K562 (cell line): ENCODE data around the gene SPAG9. TPM values are rescaled to one million over a fixed set of nuclear protein-coding genes. Genes with fewer than 3 reads are reported as not detected.
A peak's percentile ranks its signal among the peaks of the same experiment; 100 is the strongest.

ENCODE experiments used
- KAT2B ChIP-seq: IDR thresholded peaks from one replicate; pipeline ENCODE4 v1.6.1; 2012; ENCODE audit warnings: low read depth, mild to moderate bottlenecking, control low read depth, inconsistent platforms, low read length, moderate library complexity
- KLF1 ChIP-seq: fragments of 450-650 bp; IDR thresholded peaks from 2 replicates; pipeline ENCODE4 v1.6.1; 2016; ENCODE audit warnings: missing genetic modification characterization, missing compliant biosample characterization
- PTRF ChIP-seq: fragments of 450-650 bp; IDR thresholded peaks from 2 replicates; pipeline ENCODE4 v1.6.1; 2016; ENCODE audit warnings: mild to moderate bottlenecking, missing genetic modification characterization, missing compliant biosample characterization
- RCOR1 ChIP-seq, 2 experiments: IDR thresholded peaks; 2 replicates each; pipeline ENCODE4 v1.6.1; 2012; ENCODE audit warnings: low read depth in 2 of 2, low read length in 2 of 2, borderline replicate concordance in 1 of 2, improper control_type of control experiment in 1 of 2
- RFX1 ChIP-seq: fragments of 450-650 bp; IDR thresholded peaks from 2 replicates; pipeline ENCODE4 v1.6.1; 2016; ENCODE audit warnings: mild to moderate bottlenecking, moderate library complexity
- SETDB1 ChIP-seq: IDR thresholded peaks from one replicate; pipeline ENCODE4 v1.6.1; 2012; ENCODE audit warnings: low read length, control low read depth, inconsistent platforms
- SIRT6 ChIP-seq: IDR thresholded peaks from one replicate; pipeline ENCODE4 v1.6.1; 2012; ENCODE audit warnings: low read depth, mild to moderate bottlenecking, control low read depth, inconsistent platforms, low read length, moderate library complexity
- TAF1 ChIP-seq: IDR thresholded peaks from 2 replicates; pipeline ENCODE4 v1.6.1; 2011; ENCODE audit warnings: mild to moderate bottlenecking, low read length, moderate library complexity; ENCODE audit not compliant: insufficient read depth, control insufficient read depth, severe bottlenecking; ENCODE audit errors: extremely low read depth
- ZNF175 ChIP-seq: fragments of 200-800 bp; sonication (Bioruptor generic); IDR thresholded peaks from 2 replicates; pipeline ENCODE4 v1.6.1; 2016; ENCODE audit warnings: low read depth, mild to moderate bottlenecking, missing genetic modification characterization, missing compliant biosample characterization
- polyA plus RNA-seq, 8 experiments: library from polyadenylated mRNA; depleted of rRNA in 4 of 8; stranded (reverse) in 5 of 8; unstranded in 3 of 8; fragments of >200 nt; fragmentation: Nextera tagmentation in 2 of 8; fragmentation: Illumina TruSeq in 1 of 8; extraction: Ambion mirVana in 2 of 8; extraction: Trizol in 1 of 8; gene quantifications; 2 replicates each; pipeline versions ENCODE4 v1.2.1 to v1.2.3, GENCODE V29; 2011 to 2014; ENCODE audit warnings: inconsistent platforms in 1 of 8, missing spikeins in 1 of 8
- total RNA-seq, 7 experiments: library from RNA; depleted of rRNA in 6 of 7; stranded (reverse); fragments of >200 nt in 6 of 7; fragmentation: Illumina TruSeq in 2 of 7; extraction: Trizol in 2 of 7; gene quantifications; 2 replicates each; pipeline versions ENCODE4 v1.2.1 to v1.2.3, GENCODE V29; 2011 to 2021; ENCODE audit warnings: low replicate concordance in 1 of 7
- TF ChIP-seq, protein P1 (sequence below): fragments of 450-650 bp; IDR thresholded peaks from 2 replicates; pipeline ENCODE4 v1.6.1; 2016; ENCODE audit warnings: mild to moderate bottlenecking, moderate library complexity
- TF ChIP-seq, protein P2 (sequence below): IDR thresholded peaks from 2 replicates; pipeline ENCODE4 v1.6.1; 2016; ENCODE audit warnings: missing genetic modification characterization, missing compliant biosample characterization
- TF ChIP-seq, protein P3 (sequence below): fragments of 250-450 bp; sonication (Bioruptor Pico); IDR thresholded peaks from 2 replicates; pipeline ENCODE4 v1.8.0; 2022; ENCODE audit warnings: moderate library complexity, mild to moderate bottlenecking, inconsistent platforms

Gene SPAG9
- total and polyA plus RNA-seq, 9 of the 15 experiments (the other 6 are each of a cell fraction or from before 2014, with no cell fraction given), result 12.2 to 99.2 (median 58.2) TPM

DNA sequence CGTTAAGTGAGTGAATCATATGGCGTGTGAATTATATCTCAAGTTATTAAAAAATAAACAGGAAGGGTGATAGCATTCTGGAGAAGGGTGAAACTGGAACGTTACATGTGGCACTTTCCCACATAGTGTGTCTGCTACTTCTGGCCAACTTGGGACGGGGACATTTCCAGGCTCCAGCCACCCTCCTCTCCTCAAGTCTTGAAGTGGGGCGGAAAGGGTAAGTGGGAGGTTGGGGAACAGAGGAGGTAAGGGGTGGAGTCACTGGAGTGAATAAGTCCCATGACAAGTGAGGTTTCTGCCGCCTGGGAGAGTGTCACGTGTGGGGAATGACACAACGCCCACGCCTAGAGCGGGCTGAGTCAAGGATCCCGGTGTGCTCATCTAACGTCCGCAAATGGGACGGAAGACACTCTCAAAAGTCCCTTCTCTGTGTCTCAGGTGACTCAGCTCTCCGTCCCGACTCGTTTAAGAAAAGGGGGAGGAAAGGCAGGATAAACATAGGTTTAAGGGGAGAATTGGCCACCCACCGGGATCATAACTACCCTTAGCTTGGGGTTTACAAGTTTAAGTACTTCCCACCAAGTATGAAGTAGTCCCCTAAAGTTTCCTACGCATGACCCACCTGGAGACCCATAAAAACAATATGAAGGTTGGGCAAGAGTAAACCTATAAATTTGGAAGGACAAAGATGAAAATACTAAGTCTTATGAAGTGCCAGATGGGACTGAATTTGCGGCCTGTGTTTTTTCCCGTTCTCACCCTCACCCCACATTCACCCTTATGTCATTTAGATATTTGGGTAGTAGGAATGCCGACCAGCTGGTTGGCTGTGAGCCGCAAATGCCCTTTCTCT is 1.2 kb upstream of the SPAG9 start (continued):
- TF ChIP-seq, protein P1, sequence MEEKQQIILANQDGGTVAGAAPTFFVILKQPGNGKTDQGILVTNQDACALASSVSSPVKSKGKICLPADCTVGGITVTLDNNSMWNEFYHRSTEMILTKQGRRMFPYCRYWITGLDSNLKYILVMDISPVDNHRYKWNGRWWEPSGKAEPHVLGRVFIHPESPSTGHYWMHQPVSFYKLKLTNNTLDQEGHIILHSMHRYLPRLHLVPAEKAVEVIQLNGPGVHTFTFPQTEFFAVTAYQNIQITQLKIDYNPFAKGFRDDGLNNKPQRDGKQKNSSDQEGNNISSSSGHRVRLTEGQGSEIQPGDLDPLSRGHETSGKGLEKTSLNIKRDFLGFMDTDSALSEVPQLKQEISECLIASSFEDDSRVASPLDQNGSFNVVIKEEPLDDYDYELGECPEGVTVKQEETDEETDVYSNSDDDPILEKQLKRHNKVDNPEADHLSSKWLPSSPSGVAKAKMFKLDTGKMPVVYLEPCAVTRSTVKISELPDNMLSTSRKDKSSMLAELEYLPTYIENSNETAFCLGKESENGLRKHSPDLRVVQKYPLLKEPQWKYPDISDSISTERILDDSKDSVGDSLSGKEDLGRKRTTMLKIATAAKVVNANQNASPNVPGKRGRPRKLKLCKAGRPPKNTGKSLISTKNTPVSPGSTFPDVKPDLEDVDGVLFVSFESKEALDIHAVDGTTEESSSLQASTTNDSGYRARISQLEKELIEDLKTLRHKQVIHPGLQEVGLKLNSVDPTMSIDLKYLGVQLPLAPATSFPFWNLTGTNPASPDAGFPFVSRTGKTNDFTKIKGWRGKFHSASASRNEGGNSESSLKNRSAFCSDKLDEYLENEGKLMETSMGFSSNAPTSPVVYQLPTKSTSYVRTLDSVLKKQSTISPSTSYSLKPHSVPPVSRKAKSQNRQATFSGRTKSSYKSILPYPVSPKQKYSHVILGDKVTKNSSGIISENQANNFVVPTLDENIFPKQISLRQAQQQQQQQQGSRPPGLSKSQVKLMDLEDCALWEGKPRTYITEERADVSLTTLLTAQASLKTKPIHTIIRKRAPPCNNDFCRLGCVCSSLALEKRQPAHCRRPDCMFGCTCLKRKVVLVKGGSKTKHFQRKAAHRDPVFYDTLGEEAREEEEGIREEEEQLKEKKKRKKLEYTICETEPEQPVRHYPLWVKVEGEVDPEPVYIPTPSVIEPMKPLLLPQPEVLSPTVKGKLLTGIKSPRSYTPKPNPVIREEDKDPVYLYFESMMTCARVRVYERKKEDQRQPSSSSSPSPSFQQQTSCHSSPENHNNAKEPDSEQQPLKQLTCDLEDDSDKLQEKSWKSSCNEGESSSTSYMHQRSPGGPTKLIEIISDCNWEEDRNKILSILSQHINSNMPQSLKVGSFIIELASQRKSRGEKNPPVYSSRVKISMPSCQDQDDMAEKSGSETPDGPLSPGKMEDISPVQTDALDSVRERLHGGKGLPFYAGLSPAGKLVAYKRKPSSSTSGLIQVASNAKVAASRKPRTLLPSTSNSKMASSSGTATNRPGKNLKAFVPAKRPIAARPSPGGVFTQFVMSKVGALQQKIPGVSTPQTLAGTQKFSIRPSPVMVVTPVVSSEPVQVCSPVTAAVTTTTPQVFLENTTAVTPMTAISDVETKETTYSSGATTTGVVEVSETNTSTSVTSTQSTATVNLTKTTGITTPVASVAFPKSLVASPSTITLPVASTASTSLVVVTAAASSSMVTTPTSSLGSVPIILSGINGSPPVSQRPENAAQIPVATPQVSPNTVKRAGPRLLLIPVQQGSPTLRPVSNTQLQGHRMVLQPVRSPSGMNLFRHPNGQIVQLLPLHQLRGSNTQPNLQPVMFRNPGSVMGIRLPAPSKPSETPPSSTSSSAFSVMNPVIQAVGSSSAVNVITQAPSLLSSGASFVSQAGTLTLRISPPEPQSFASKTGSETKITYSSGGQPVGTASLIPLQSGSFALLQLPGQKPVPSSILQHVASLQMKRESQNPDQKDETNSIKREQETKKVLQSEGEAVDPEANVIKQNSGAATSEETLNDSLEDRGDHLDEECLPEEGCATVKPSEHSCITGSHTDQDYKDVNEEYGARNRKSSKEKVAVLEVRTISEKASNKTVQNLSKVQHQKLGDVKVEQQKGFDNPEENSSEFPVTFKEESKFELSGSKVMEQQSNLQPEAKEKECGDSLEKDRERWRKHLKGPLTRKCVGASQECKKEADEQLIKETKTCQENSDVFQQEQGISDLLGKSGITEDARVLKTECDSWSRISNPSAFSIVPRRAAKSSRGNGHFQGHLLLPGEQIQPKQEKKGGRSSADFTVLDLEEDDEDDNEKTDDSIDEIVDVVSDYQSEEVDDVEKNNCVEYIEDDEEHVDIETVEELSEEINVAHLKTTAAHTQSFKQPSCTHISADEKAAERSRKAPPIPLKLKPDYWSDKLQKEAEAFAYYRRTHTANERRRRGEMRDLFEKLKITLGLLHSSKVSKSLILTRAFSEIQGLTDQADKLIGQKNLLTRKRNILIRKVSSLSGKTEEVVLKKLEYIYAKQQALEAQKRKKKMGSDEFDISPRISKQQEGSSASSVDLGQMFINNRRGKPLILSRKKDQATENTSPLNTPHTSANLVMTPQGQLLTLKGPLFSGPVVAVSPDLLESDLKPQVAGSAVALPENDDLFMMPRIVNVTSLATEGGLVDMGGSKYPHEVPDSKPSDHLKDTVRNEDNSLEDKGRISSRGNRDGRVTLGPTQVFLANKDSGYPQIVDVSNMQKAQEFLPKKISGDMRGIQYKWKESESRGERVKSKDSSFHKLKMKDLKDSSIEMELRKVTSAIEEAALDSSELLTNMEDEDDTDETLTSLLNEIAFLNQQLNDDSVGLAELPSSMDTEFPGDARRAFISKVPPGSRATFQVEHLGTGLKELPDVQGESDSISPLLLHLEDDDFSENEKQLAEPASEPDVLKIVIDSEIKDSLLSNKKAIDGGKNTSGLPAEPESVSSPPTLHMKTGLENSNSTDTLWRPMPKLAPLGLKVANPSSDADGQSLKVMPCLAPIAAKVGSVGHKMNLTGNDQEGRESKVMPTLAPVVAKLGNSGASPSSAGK, result peak; percentile 60; the same call in 1 of the 2 replicates
- TF ChIP-seq PTRF (no peak), KLF1 (tag) (peak; percentile 67; the same call in 1 of the 2 replicates), TAF1 (peak; percentile 89), ZNF175 (CRISPR knock-in tag) (peak; percentile 2; the same call in 1 of the 2 replicates), RCOR1 (IDR thresholded peaks at IDR 0.05; ENCODE audit: borderline replicate concordance in 1 of 2, low read depth in 2 of 2, low read length in 2 of 2) (peak in 1 of 2 experiments; percentile 93; a peak in 2 of 4 replicates), SETDB1 (peak; percentile 75), SIRT6 (no peak), KAT2B (no peak), RFX1 (no peak)
- TF ChIP-seq, protein P2, sequence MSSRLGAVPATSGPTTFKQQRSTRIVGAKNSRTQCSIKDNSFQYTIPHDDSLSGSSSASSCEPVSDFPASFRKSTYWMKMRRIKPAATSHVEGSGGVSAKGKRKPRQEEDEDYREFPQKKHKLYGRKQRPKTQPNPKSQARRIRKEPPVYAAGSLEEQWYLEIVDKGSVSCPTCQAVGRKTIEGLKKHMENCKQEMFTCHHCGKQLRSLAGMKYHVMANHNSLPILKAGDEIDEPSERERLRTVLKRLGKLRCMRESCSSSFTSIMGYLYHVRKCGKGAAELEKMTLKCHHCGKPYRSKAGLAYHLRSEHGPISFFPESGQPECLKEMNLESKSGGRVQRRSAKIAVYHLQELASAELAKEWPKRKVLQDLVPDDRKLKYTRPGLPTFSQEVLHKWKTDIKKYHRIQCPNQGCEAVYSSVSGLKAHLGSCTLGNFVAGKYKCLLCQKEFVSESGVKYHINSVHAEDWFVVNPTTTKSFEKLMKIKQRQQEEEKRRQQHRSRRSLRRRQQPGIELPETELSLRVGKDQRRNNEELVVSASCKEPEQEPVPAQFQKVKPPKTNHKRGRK, result no peak
- TF ChIP-seq, protein P3, sequence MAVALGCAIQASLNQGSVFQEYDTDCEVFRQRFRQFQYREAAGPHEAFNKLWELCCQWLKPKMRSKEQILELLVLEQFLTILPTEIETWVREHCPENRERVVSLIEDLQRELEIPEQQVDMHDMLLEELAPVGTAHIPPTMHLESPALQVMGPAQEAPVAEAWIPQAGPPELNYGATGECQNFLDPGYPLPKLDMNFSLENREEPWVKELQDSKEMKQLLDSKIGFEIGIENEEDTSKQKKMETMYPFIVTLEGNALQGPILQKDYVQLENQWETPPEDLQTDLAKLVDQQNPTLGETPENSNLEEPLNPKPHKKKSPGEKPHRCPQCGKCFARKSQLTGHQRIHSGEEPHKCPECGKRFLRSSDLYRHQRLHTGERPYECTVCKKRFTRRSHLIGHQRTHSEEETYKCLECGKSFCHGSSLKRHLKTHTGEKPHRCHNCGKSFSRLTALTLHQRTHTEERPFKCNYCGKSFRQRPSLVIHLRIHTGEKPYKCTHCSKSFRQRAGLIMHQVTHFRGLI (CRISPR knock-in tag), result 0 out of 2 replicates have a peak, but pooled peaks have one; percentile 10
